HepG2 (cell line): Measurements from ENCODE around the gene ADD2. TPM values are rescaled to one million over a fixed set of nuclear protein-coding genes. Genes with fewer than 3 reads are reported as not detected.

Source experiments
- ATAC-seq: fragments of 200-7000 bp; cut with Tn5 transposase; 3 replicates; pipeline ENCODE4 v1.9.1; 2020; ENCODE audit warnings: mild to moderate bottlenecking, moderate library complexity
- BruUV-seq: library from RNA; stranded (reverse); fragments of 400-500 nt; replicated peaks from 2 replicates; lab custom pipeline; 2021; lab: Mats Ljungman, UMichigan
- CTCF ChIA-PET: fragments of 300-600 bp; formaldehyde crosslinking; extraction: SDS; loops from one replicate; lab custom pipeline; 2021; ENCODE audit warnings: low total read pairs, inconsistent platforms, low intra/inter-chr PET ratio; lab: Yijun Ruan, JAX
- POLR2A ChIA-PET: fragments of 350-600 bp; sonication (Branson Sonifier 250); formaldehyde crosslinking; loops from one replicate; lab custom pipeline; 2020; ENCODE audit warnings: antibody characterized with exemption, inconsistent platforms; lab: Yijun Ruan, JAX
- DNase-seq: peaks from one replicate; pipeline ENCODE4 v3.0.0-alpha.2; 2015; ENCODE audit warnings: low spot score
- FAIRE-seq: peaks from 3 replicates; lab custom pipeline; 2011; peaks lifted over from hg19 to GRCh38; lab: Jason Lieb, UNC
- H2AFZ ChIP-seq: one replicate; pipeline ENCODE4 v1.6.1; 2011; ENCODE audit warnings: low read length, inconsistent platforms
- H3K27ac ChIP-seq: fragments of 300-600 bp; 3 replicates; pipeline ENCODE4 v1.8.0; 2011; ENCODE audit warnings: mixed run types, mild to moderate bottlenecking, mixed read lengths, low read length, inconsistent platforms; ENCODE audit not compliant: insufficient read depth; ENCODE audit errors: extremely low read length
- H3K27me3 ChIP-seq, 2 experiments: fragments of 200-600 bp in 1 of 2; 2 replicates in 1 of 2; 3 replicates in 1 of 2; pipeline versions ENCODE4 v1.6.0 to v1.8.0; 2011; ENCODE audit warnings: low read length in 2 of 2, mild to moderate bottlenecking in 2 of 2, moderate library complexity in 2 of 2, inconsistent platforms in 1 of 2; ENCODE audit not compliant: insufficient read depth in 2 of 2, control insufficient read depth in 1 of 2
- H3K36me3 ChIP-seq, 2 experiments: fragments of 200-600 bp in 1 of 2; replicated peaks in 1 of 2; 2 replicates in 1 of 2; 3 replicates in 1 of 2; pipeline versions ENCODE4 v1.5.1 to v1.8.0; 2011; ENCODE audit warnings: low read length in 2 of 2, inconsistent platforms in 1 of 2; ENCODE audit not compliant: insufficient read depth in 2 of 2, control insufficient read depth in 1 of 2
- H3K4me1 ChIP-seq: 2 replicates; pipeline ENCODE4 v1.5.1; 2012; ENCODE audit warnings: low read length, inconsistent platforms; ENCODE audit not compliant: insufficient read depth
- H3K4me2 ChIP-seq: 2 replicates; pipeline ENCODE4 v1.6.0; 2011; ENCODE audit warnings: low read depth, low read length, inconsistent platforms
- H3K4me3 ChIP-seq, 3 experiments: fragments of 200-600 bp in 1 of 3; sonication (generic), shearing (Covaris generic) in 1 of 3; replicated peaks in 1 of 3; 2 replicates each; pipeline ENCODE4 v1.5.1; 2011 to 2016; ENCODE audit warnings: low read length in 3 of 3, inconsistent platforms in 2 of 3, low read depth in 2 of 3, mild to moderate bottlenecking in 2 of 3, control low read depth in 1 of 3, mixed read lengths in 1 of 3; ENCODE audit not compliant: insufficient read depth in 1 of 3
- H3K79me2 ChIP-seq: one replicate; pipeline ENCODE4 v1.6.1; 2011; ENCODE audit warnings: low read length, inconsistent platforms; ENCODE audit not compliant: insufficient read depth
- H3K9ac ChIP-seq: 2 replicates; pipeline ENCODE4 v1.6.0; 2011; ENCODE audit warnings: mild to moderate bottlenecking, low read depth, low read length, inconsistent platforms; ENCODE audit not compliant: insufficient read depth
- H3K9me3 ChIP-seq: 2 replicates; pipeline ENCODE4 v1.5.1; 2012; ENCODE audit warnings: mild to moderate bottlenecking, low read length
- H4K20me1 ChIP-seq: 2 replicates; pipeline ENCODE4 v1.6.0; 2011; ENCODE audit warnings: inconsistent platforms, mild to moderate bottlenecking, low read length, moderate library complexity; ENCODE audit not compliant: insufficient read depth
- MED1 ChIP-seq: sonication (generic); formaldehyde crosslinking; IDR thresholded peaks from 2 replicates; pipeline ENCODE4 v1.4.0; 2020; ENCODE audit warnings: missing genetic modification reagents
- MXI1 ChIP-seq: IDR thresholded peaks from 3 replicates; pipeline ENCODE4 v1.6.1; 2012; ENCODE audit warnings: low read depth, low read length, inconsistent platforms, borderline replicate concordance
- RAD21 ChIP-seq: fragments of 450-650 bp; formaldehyde crosslinking; IDR thresholded peaks from 2 replicates; pipeline ENCODE4 v1.5.0; 2020; ENCODE audit warnings: mild to moderate bottlenecking
- SMARCE1 ChIP-seq: fragments of 450-650 bp; IDR thresholded peaks from 2 replicates; pipeline ENCODE4 v1.6.1; 2017; ENCODE audit warnings: borderline replicate concordance
- SMC3 ChIP-seq: IDR thresholded peaks from 2 replicates; pipeline ENCODE4 v1.6.1; 2011; ENCODE audit warnings: low read length, improper control_type of control experiment
- STAG1 ChIP-seq: sonication (generic); formaldehyde crosslinking; IDR thresholded peaks from 2 replicates; pipeline ENCODE4 v1.4.0; 2020; ENCODE audit warnings: missing genetic modification reagents
- WGBS: methylation state at CpG from one replicate; pipeline ENCODE4 v1.1.6; 2017; ENCODE audit warnings: low lambda C conversion rate; 5-methylcytosine and 5-hydroxymethylcytosine counted together
- in situ Hi-C: cut with HindIII; loops from 2 replicates; pipeline ENCODE4 v1.10.0; 2017; ENCODE audit warnings: low pct_unique_long_range_greater_than_20kb; ENCODE audit not compliant: extremely low pct_ligation_motif_present
- intact Hi-C: fragments of 100-400 bp; cut with micrococcal nuclease; formaldehyde crosslinking; loops from one replicate; pipeline ENCODE4 v1.10.0; 2022; ENCODE audit not compliant: unreplicated experiment
- polyA plus RNA-seq, 8 experiments: library from polyadenylated mRNA; depleted of rRNA in 3 of 8; stranded (reverse) in 7 of 8; unstranded in 1 of 8; fragments of >200 nt; fragmentation: Illumina TruSeq in 4 of 8; extraction: Trizol in 4 of 8; gene quantifications; 2 replicates each; pipeline versions ENCODE4 v1.2.1 to v1.2.3, GENCODE V29; 2011 to 2016; ENCODE audit warnings: low read depth in 4 of 8, missing spikeins in 1 of 8, mixed read lengths in 1 of 8; ENCODE audit not compliant: insufficient read depth in 1 of 8
- total RNA-seq, 5 experiments: library from RNA; depleted of rRNA; stranded (reverse); fragments of >200 nt; fragmentation: Illumina TruSeq; extraction: Trizol; gene quantifications; 2 replicates each; pipeline ENCODE4 v1.2.3, GENCODE V29; 2016; ENCODE audit warnings: low read depth in 1 of 5
- TF ChIP-seq, protein P1 (sequence below): sonication (generic); formaldehyde crosslinking; IDR thresholded peaks from 2 replicates; pipeline ENCODE4 v1.4.0; 2020; ENCODE audit warnings: missing genetic modification reagents
- TF ChIP-seq, protein P2 (sequence below): IDR thresholded peaks from 2 replicates; pipeline ENCODE4 v1.6.1; 2016; ENCODE audit warnings: low read depth
- TF ChIP-seq, protein P3 (sequence below): fragments of 450-650 bp; IDR thresholded peaks from 2 replicates; pipeline ENCODE4 v1.6.1; 2017; ENCODE audit warnings: mild to moderate bottlenecking
- TF ChIP-seq, protein P4 (sequence below): sonication (generic); formaldehyde crosslinking; IDR thresholded peaks from 2 replicates; pipeline ENCODE4 v1.5.0; 2020; ENCODE audit warnings: mild to moderate bottlenecking, missing genetic modification reagents, moderate library complexity

Gene ADD2
- total and polyA plus RNA-seq, 2 of the 13 experiments (the other 11 are each of a cell fraction or from before 2014, with no cell fraction given), result 0.05 to 0.13 TPM

DNA sequence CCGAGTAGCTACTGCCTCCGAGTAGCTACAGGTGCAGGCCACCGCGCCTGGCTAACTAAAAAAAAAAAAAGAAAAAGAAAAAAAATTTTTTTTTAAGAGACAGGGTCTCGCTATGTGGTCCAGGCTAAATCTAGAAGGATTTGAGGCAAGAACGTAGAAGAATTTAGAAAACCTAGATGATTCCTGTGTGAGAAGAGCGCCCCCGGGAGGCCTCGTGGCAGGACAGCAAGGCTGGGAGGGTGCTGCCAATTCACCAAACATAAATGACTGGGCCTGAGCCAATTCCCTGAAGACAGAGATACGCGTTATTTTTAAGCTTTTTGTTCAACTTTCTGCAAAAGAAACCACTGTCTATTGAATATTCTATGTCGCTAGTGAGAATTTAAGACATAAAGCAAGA is 124.3 kb downstream of the ADD2 start:
- H4K20me1 ChIP-seq, result no peaks in the 10 kb centered on the region
- ChIA-PET CTCF (interaction anchor here (1.1 to 1.2 kb wide), 3 partner anchors 89 to 340 kb away, joined by 3 to 6 read pairs (median 3); no protein-coding TSS in a partner anchor), POLR2A (no interaction called here)
- no TSS peak for BruUV-seq
- H3K27me3 ChIP-seq, result peaks cover 0 to 29% of the 10 kb centered on the region in 2 experiments; a peak in 3 of 5 replicates
- H3K79me2 ChIP-seq, result no peaks in the 10 kb centered on the region
- H3K4me3 ChIP-seq, result no peak overlapping the region
- no peaks in the 10 kb centered on the region for H3K36me3 ChIP-seq
- H3K4me1 ChIP-seq, result no peaks in the 10 kb centered on the region
- FAIRE-seq (no peak), DNase-seq (peak; percentile 27), ATAC-seq (no peak)
- no peak overlapping the region for H3K4me2 ChIP-seq
- intact Hi-C loops, result no loop called here
- no peaks in the 10 kb centered on the region for H3K9me3 ChIP-seq
- 32% methylated on average over 12 of the region's 12 CpGs for WGBS
- no peak overlapping the region for H3K27ac ChIP-seq
- no peak overlapping the region for H3K9ac ChIP-seq
- in situ Hi-C loops, result loop anchor here (10.0 kb wide), 1 partner anchor 339 kb away; the partner anchor contains the start of gene FAM136A
- no peak overlapping the region for H2AFZ ChIP-seq
- TF ChIP-seq, protein P1, sequence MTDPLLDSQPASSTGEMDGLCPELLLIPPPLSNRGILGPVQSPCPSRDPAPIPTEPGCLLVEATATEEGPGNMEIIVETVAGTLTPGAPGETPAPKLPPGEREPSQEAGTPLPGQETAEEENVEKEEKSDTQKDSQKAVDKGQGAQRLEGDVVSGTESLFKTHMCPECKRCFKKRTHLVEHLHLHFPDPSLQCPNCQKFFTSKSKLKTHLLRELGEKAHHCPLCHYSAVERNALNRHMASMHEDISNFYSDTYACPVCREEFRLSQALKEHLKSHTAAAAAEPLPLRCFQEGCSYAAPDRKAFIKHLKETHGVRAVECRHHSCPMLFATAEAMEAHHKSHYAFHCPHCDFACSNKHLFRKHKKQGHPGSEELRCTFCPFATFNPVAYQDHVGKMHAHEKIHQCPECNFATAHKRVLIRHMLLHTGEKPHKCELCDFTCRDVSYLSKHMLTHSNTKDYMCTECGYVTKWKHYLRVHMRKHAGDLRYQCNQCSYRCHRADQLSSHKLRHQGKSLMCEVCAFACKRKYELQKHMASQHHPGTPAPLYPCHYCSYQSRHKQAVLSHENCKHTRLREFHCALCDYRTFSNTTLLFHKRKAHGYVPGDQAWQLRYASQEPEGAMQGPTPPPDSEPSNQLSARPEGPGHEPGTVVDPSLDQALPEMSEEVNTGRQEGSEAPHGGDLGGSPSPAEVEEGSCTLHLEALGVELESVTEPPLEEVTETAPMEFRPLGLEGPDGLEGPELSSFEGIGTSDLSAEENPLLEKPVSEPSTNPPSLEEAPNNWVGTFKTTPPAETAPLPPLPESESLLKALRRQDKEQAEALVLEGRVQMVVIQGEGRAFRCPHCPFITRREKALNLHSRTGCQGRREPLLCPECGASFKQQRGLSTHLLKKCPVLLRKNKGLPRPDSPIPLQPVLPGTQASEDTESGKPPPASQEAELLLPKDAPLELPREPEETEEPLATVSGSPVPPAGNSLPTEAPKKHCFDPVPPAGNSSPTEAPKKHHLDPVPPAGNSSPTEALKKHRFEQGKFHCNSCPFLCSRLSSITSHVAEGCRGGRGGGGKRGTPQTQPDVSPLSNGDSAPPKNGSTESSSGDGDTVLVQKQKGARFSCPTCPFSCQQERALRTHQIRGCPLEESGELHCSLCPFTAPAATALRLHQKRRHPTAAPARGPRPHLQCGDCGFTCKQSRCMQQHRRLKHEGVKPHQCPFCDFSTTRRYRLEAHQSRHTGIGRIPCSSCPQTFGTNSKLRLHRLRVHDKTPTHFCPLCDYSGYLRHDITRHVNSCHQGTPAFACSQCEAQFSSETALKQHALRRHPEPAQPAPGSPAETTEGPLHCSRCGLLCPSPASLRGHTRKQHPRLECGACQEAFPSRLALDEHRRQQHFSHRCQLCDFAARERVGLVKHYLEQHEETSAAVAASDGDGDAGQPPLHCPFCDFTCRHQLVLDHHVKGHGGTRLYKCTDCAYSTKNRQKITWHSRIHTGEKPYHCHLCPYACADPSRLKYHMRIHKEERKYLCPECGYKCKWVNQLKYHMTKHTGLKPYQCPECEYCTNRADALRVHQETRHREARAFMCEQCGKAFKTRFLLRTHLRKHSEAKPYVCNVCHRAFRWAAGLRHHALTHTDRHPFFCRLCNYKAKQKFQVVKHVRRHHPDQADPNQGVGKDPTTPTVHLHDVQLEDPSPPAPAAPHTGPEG, result no peak
- TF ChIP-seq MED1 (CRISPR knock-in tag) (no peak), STAG1 (peak; percentile 75), RAD21 (peak; percentile 25; the same call in 1 of the 2 replicates), SMC3 (0 out of 2 replicates have a peak, but pooled peaks have one; percentile 15), MXI1 (no peak), SMARCE1 (no peak)
- TF ChIP-seq, protein P2, sequence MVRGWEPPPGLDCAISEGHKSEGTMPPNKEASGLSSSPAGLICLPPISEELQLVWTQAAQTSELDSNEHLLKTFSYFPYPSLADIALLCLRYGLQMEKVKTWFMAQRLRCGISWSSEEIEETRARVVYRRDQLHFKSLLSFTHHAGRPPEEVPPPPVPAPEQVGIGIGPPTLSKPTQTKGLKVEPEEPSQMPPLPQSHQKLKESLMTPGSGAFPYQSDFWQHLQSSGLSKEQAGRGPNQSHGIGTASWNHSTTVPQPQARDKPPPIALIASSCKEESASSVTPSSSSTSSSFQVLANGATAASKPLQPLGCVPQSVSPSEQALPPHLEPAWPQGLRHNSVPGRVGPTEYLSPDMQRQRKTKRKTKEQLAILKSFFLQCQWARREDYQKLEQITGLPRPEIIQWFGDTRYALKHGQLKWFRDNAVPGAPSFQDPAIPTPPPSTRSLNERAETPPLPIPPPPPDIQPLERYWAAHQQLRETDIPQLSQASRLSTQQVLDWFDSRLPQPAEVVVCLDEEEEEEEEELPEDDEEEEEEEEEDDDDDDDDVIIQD (CRISPR knock-in tag), result no peak
- TF ChIP-seq, protein P3, sequence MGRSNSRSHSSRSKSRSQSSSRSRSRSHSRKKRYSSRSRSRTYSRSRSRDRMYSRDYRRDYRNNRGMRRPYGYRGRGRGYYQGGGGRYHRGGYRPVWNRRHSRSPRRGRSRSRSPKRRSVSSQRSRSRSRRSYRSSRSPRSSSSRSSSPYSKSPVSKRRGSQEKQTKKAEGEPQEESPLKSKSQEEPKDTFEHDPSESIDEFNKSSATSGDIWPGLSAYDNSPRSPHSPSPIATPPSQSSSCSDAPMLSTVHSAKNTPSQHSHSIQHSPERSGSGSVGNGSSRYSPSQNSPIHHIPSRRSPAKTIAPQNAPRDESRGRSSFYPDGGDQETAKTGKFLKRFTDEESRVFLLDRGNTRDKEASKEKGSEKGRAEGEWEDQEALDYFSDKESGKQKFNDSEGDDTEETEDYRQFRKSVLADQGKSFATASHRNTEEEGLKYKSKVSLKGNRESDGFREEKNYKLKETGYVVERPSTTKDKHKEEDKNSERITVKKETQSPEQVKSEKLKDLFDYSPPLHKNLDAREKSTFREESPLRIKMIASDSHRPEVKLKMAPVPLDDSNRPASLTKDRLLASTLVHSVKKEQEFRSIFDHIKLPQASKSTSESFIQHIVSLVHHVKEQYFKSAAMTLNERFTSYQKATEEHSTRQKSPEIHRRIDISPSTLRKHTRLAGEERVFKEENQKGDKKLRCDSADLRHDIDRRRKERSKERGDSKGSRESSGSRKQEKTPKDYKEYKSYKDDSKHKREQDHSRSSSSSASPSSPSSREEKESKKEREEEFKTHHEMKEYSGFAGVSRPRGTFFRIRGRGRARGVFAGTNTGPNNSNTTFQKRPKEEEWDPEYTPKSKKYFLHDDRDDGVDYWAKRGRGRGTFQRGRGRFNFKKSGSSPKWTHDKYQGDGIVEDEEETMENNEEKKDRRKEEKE, result no peak
- TF ChIP-seq, protein P4, sequence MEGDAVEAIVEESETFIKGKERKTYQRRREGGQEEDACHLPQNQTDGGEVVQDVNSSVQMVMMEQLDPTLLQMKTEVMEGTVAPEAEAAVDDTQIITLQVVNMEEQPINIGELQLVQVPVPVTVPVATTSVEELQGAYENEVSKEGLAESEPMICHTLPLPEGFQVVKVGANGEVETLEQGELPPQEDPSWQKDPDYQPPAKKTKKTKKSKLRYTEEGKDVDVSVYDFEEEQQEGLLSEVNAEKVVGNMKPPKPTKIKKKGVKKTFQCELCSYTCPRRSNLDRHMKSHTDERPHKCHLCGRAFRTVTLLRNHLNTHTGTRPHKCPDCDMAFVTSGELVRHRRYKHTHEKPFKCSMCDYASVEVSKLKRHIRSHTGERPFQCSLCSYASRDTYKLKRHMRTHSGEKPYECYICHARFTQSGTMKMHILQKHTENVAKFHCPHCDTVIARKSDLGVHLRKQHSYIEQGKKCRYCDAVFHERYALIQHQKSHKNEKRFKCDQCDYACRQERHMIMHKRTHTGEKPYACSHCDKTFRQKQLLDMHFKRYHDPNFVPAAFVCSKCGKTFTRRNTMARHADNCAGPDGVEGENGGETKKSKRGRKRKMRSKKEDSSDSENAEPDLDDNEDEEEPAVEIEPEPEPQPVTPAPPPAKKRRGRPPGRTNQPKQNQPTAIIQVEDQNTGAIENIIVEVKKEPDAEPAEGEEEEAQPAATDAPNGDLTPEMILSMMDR (CRISPR knock-in tag), result peak; percentile 59
